Fibroblast of skin of right quadriceps (primary cell): ENCODE results near the gene TOMM40L.
A peak's percentile ranks its signal among the peaks of the same experiment; 100 is the strongest.

Experiments
- DNase-seq: peaks from one replicate; pipeline ENCODE4 v3.0.0-alpha.2; 2013

The TOMM40L gene

DNA sequence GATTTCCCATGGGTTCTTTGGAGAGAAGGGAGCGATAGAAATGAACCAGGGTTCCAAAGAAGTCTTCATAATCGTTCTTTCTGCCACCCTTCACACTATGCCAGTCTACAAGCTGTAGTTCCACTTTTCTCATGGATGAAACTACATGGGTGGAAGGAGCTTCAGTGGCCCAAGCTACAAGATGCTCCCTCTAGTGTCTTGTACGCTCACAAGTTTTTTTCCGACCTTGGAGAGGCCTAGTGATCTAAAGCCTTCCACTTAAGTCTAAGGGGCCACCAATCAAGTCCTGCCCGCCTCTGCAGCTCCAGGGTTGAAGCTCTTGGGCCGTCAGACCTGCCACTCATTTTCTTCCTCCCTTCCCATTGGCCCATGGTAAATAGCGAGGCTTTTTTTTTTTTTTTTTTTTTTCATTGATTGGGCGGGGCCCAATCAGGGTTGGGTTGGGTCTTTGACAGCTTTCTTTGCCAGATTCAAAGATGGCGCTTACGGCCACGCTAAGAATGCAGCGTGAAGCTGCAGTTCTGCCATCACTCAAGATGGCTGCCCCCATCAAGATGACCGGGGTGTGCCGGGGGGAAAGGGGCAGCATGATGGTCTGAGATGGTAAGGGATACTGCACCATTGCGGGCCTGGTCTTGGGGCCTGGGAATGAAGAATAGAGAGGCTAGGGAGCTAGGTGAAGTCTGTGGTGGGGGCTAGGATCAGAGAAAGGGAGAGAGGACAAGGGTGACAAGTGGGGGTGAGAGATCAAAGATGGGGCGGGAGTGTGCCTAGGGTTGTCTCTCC lies at the start of gene TOMM40L:
TSS of gene TOMM40L (plus strand) at position 527 of the 786 bp plus-strand sequence. CDS start 430 bp downstream, outside the sequence.
- DNase-seq: peak; percentile 100

DNA sequence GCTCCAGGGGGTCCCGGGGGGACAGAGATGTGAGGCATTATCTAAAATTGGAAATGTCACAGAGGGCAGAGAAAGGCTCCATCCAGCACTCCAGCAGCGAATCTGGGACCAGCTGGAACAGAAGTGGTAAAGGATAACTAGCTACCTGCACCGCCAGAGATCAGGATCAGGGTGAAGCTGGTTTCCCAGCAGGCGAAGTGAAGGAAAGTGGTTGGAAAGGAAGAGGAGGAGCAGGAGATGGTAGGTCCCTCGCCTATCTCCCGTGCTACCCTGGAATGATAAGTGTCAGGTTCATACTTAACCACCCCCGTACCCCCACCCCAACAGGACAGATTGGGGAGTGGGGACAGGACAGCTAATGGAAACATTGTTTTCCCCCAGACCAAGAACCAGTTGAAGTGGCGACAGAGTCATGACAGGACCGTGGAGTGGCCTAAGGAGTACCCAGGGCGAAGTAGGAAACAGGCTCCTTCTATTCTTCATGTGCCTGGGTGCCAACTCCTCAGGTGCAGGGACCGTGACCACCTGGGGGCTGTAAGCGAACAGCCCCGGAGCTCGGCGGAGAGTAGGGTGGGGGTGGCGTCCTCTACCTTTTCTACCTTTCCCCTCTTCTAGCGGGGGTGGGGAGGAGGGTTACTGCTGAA lies 49.3 kb upstream of the TOMM40L start:
- DNase-seq: no peak

DNA sequence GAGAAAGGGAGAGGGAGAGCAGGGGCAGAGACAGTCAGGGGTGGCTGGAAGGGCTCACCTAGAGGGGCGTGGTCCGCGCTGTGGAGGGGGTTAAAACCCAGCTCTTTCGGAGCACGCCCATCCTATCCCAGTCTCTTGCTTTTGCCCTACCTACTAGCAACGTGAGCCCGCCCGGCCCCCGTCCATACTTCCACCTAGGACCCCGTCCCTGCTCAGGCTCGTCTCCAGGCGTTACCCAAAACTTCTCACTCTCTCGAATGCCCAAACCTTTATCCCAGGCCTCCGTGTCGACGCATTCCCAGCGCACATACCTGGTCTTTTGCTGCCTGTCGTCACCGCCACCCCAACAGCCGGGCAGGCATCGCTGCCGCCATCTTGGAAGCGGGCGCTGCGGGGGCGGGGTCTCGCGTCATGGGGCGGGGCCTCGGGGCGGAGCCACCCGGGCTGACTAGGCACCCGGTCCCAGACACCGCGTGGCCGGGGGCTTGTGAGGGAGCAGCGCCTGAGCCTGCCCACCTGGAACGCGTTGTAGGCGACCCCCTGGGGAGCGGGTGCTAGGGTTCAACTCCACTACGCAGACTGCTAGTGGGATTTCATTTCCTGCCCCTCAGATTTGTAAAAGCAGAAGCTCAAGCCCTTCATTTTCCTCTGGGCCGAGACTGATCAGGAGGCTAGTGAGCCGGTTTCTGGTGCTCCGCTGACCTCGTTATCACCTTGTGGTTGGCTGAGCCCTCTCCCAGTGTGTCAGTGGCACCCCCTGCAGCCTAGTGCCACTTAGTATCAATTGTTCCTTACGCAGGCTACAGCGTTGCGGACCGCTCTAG lies 48.5 kb upstream of the TOMM40L start, which contains the start of gene B4GALT3:
TSS of gene B4GALT3 (minus strand) at position 396 of the 824 bp plus-strand sequence. CDS start 1,447 bp downstream, outside the sequence.
- DNase-seq: peak; percentile 74

DNA sequence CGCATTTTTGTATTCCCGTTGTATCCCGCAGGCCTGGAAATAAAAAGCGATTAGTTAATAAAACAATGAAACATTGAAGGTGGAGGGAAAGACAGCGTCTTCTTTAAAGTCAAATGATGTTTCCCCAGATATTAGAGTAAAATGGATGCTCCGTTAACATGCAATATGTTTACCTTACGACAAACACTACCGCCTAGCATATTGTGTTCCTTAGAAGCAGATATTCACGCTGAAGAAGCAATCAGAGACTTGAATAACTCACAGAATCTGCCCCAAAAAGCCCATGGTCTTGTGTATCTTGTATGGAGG lies 48.0 kb upstream of the TOMM40L start:
- DNase-seq: no peak

DNA sequence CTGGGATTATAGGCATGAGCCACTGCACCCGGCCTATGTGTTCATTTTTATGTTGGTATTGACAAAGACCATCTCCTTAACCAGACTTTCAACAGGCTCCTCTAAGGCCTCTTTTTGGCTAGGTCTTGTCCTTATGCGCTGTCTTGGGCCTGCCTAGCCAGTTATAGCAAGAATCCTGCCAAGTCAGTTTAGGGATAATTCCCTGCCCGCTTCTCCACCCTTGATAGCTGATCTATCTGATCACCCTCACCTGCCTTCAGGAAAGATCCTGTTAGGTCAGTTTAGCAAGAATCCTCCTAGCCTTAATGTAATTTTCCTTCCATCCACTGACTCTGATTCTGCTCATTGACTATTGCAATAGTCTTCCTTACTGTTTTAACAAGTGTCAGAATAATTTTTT lies 46.2 kb upstream of the TOMM40L start:
- no peak for DNase-seq

DNA sequence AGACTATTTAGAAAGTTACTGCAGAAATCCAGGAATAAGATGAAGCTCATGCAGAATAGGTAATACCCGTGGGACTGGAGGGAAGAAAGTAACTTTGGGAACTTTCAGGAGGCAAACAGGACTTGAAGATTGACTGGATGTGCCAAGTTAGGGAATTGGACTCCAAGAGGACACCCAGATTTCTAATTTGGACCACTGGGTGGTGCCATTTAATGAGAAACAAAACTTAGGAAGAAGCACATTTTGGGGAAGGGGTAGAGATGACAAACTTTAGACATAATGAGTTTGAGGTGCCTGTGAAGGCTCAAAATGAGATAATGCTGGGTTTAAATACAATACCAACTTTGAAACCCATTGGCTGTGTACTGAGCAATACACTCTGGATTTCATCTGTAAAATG lies 45.2 kb upstream of the TOMM40L start:
- no peak for DNase-seq

DNA sequence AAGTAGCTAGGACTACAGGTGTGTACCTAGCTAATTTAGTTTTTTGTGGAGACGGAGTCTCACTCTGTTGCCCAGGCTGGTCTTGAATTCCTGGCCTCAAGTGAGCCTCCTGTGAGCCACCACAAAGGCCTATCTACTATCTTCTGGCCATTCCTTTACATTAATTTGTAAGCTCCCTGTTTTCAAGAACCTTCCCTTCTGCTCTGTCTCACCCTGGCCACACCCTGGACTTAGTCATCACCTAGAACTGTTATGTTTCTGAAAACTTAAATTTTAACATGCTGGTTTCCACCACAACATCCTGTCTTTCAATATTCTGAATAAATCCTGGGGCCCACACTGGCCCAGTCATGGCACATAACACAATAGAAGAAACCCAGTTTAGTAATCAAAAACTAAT lies 43.6 kb upstream of the TOMM40L start:
- peak; percentile 53 for DNase-seq

DNA sequence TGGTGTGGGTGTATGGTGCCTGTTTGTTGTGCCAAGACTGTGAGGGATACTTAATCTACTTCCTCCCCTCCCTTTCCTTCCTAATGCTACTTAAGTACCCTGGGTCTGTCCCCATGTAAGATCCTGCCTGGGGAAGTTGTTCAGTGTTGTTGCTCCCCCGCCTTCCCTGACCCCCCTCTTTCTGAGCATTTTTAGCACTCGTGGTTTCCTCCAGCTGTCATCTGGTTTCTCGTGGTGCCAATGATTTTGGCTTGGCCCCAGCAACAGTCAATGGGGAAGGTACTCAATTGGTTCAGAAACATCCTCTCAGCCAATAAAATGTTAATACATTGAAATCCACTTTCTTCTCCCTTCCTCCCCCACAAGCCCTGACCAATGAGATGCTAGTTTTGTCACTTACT lies 40.6 kb upstream of the TOMM40L start:
- peak; percentile 70 for DNase-seq

DNA sequence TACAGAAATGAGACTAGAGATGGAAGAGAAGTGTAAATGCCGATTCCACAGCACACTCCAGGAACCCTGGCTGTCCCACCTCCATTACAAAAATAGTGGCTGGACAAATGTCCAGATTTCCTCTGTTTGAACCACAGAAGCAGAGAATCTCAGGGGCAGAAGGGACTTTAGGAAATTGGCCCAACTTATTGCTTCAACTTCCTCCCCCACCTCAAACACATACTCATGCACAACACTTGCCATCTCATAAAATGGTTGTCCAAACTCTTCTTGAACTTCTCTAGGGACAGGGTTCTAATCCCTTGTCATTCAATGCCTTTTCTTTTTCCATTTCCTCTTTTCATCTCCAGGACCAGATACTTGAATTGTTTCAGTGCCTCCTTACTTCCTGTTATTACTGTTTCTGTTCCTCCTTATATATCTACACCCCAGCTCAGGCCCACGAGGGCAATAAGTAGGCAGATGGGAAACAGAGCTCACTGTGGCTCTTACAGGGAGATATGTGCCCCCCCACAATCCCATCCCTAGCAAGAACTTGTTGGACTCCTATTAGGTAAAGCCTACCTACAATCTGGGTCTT lies 40.0 kb upstream of the TOMM40L start:
- DNase-seq: no peak

DNA sequence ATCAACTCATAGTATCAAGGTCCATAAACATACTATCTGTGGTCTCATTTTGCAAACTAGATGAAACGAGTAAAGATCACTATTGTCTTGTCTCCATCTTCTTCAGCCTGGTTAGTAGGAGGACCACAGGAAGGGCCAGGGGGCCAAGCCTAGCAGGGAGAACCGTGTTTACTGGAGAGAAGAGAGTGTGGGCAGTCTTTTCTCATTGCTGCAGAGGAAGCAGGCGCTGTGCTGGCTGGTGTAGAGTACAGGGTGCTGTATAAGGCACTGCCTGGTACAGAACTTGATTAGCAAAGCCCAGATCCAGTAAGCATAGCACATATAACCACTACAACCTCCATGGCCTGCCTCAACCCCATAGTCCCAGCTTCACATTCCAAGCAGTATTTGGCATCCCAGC lies 38.5 kb upstream of the TOMM40L start:
- DNase-seq: no peak

DNA sequence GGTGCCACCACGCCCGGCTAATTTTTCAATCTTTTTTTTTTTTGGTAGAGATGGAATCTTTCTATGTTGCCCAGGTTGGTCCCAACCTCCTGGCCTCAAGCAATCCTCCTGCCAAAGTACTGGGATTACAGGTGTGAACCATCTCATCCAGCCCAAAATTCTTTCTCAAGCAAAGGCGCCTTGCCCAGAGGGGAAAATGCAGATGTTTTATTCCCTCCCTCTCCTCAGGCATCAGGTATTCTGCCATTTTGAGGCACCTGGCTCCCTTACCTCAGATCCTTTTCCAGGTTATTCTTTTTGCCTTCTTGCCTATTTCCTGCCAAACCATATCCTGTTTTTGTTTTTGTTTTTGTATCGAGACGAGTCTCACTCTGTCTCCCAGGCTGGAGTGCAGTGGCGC lies 37.5 kb upstream of the TOMM40L start:
- no peak for DNase-seq

DNA sequence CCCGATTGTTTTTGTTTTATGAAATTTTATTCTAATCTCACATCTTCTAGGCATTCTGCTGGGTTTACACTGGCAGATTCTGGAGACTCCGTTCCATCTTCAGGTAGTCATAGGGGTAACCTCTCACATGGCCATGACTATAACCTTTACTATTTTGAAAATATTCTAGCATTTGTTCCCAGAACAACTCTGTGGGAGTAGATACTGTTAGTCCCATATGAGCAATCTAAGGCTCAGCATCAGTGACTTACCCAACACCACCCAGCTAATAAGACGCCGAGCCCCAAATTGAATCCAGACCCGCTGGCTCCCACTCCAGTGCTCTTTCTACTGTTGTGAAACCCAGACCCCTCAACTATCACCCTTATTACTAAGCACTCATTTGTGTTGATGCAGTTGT lies 36.8 kb upstream of the TOMM40L start:
- no peak for DNase-seq

DNA sequence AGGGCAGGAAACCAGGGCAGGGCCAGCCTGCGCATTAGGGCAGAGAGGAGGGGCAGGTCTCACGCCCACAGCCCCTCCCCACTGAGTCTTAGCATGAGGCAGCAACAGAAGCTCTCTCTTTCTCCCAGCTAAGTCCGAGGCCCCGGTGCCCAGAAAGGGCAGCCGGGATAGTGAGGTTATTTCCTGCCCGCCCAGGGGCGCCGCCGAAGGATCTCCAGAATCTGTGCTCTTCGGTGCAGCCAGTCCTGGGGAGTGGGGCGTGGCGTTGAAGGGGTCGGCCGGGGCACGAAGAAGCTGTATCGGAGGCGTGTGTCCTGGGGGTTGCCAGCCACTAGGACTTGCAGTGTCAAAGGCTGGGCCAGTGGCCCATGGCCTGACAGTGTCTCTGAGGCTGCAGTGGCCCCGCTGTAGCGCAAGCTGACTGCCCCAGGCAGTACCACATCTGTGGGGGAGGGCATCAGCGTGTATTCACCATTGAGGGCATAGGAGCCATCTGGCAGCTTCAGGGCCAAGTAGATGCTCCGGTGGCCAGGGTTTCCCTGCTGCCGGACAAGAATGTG lies 34.8 kb upstream of the TOMM40L start:
- no peak for DNase-seq

DNA sequence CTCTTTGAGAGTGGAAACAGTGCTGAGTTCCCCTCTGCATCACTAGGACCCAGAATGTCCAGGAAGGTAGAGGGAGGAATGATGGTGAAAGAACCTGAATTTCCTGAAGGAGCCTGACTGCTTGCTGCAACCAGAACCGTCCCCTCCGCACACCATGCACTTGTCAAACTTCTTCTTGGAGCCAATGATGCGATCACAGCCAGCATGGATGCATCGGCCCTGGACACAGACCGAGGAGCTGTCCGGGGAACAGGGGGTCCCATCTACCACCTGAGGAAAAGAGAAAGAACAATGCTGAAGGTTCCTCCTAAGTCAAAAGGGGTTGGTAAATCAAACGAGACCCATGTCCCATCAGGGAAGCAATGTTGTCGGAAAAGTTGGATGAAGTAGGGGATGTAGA lies 33.9 kb upstream of the TOMM40L start:
- DNase-seq: no peak

DNA sequence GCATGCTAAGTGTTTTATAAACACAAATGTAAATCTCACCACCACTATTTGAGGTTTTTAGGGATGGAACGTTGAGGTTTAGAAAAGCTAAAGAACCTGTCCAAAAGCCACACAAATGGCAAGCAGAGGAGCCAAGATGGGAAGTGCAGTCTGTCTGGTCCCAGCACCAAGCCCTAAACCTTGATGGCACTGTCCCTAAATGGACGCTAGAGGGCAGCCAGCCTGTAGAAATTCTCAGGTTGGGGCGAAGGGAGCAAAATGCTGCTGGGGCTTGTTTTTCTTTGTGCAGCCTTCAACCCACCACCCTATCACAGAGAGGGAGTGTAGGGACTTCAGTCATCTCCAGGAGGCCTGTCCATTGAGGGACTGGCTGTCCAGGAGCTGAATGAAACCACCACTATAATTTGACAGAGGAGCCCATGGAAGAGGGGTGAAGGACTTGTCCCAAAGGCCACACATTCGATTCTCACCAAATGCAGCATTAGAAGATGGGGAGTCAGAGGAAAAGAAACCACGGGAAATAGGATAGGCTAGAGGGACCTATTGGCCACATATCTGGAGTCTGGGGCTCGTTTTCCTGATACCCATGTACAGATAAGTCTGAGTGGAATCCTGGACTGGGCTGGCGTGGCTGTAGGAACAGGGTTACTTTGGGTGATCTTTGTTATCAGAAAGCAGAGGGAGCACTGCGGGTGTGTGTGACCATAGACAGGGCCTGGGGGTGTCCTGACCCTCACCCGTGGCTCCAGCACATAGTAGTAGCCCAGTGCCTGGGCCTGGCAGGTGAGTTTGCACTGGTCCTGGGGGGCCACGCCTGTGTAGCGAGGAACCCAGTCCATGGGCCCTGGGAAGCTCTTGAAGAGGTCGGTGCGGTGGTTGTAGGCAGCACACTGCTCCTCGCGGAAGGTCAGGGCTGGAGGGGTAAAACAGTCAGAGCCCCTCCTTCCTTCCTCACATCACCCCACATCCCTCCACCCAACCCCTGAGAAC lies 33.1 kb upstream of the TOMM40L start:
- peak; percentile 64 for DNase-seq

DNA sequence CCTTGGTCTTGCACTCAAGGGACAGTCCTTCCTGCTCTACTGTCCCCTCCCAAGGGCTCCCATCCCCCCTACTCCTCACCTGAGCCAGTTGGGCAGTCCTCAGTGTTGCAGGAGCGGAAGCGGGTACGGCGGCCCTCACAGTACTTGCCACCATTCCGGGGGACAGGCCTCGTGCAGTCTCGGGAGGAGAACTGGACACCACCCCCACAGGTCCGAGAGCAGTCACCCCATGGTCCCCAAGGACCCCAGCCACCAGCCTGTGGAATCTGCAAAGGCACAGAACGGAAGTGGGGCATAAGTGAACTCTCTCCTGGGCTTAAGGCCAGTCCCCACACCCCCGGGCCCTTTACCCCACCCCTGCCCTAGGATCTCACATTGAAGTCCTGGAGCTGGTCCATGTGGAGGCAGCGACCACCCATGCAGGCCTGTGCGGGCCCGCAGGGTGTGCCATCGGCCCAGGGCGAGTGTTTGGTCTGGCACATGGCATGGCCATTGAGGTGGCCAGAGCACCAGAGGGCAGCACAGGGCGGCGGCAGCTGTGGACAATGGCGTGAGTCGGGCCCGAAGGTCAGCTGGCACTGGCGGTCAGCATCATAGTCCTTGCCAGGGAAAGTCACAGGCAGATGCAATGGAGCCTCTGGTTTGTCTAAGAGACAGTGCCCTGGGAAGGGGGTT lies 32.2 kb upstream of the TOMM40L start:
- no peak for DNase-seq

DNA sequence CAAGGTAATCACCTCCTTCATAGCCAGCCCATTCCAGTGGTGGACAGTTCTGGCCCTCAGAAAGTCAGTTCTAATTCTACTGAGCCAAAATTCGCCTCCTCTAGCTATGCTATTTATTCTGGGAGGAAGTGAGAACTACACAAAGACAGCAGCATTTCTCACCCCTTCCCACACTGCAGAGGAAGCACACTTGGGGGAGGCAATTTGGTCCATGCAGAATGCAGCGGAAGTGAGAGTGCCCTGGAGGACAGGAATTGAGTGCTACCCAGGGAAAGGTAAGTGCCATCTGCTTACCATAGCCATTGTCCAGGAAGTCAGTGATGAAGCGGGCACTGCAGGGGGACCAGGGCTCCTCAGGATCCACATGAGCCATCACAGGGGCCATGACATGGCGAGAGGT lies 30.7 kb upstream of the TOMM40L start:
- no peak for DNase-seq

DNA sequence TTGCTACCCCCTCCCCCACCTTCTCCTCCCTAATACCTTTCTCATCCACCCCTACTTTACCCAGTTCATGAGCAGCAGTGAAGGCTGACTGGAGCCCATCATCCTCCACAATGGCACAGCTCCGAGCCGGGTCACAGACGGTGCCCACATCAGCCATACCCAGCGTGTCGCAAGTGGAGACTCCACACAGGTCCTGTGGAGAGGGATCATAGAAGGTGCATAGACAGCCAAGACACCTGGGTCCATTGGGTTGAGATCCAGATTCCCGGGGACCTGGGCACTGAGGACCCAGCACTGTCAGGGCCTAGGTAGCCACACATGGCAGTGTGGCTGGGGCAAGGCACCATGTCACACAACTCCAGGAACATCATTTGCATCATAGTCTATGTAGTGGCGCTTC lies 29.7 kb upstream of the TOMM40L start:
- DNase-seq: no peak

DNA sequence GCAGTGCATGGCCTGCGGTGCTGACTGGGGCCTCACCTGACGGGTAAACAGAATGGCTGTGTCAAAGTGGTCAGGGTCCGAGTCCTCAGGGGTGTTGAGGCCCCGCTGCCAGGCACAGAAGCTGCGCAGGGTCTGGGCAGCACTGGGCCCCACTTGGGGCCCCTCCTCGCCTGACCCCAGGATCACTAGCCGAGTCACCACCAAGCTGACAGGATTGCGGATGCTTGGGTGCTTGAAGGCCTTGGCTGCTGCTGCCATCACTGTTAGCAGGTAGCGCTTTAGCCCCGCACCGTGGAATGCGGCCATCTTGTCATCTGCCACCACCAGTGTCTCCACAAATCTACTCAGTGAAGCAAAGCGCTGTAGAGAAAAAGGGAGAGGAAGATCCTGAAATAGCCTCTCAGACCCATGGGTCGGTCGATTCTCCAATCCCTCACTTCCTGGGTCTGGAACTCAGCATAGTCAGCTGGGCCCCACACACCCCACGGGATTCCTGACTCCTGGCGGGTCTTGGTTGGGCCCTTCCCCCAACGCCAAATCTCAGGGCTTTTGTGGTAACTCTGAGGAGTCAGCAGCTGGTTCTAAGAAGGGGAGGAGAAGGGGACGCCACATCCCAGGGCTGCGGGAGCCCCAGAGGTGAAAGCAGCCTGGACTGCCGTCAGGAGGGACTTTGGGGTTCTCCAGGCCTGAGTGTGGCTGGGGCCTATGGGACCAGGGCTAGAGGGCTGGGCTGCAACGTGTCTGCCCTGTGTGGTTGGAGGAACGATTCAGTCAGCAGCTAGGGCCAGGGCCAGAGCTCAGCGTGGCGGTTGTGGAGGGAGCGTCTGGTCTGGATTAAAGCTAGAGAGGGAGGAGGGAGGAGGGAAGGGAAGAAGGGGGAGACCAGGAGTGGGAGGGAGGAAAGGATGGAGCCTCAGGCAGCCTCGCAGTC lies 29.1 kb upstream of the TOMM40L start:
- DNase-seq: peak; percentile 91
